ENCODE results near the gene CNTNAP5. TPM values are rescaled to one million over a fixed set of nuclear protein-coding genes. Genes with fewer than 3 reads are reported as not detected.

The CNTNAP5 gene
- total RNA-seq = not detected in 2 replicates

DNA sequence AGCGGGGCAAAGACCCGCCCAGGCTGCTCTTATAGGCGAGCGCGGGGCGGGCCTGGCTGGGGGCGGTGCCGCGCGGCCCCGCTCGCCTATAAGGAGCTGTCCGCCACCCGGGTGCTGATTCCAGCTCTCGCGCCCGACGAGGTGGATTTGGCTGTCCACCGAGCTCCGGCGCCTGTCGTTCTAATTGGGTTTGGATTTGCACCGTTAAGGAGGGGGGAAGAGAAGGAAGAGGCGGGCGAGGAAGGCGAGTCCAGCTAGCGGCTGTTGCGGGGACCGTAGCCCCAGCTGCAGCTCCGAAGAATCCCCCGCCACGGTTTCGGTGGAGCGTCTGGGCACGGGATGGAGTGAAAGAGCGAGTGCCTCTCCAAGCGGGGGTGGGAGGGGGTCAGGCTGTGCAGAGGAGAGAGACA is at the start of gene CNTNAP5:
CNTNAP5 (plus strand) TSS at position 117 of the 410 bp plus-strand sequence. CDS start 364 bp downstream, outside the sequence.

